NT2/D1 (cell line): ENCODE measurements around the gene CTSC.

Experiments
- SUZ12 ChIP-seq: IDR thresholded peaks from 2 replicates; pipeline ENCODE4 v1.6.1; 2011; ENCODE audit not compliant: insufficient read length, insufficient read depth; ENCODE audit errors: extremely low read depth
- ZNF274 ChIP-seq: IDR thresholded peaks from 2 replicates; pipeline ENCODE4 v1.6.1; 2011; ENCODE audit warnings: mild to moderate bottlenecking, low read depth, low read length

GRCh38 chr11:88312628-88313027, 24.9 kb downstream of the CTSC start:
- TF ChIP-seq ZNF274 (no peak), SUZ12 (no peak)
